NB4 (cell line): Measurements from ENCODE around the gene FOXS1.

Experiments
- DNase-seq: peaks from one replicate; pipeline ENCODE4 v3.0.0; 2010; ENCODE audit warnings: low read depth
- H3K4me3 ChIP-seq: one replicate; pipeline ENCODE4 v1.5.1; 2011; ENCODE audit warnings: mild to moderate bottlenecking, low read depth, low read length, moderate library complexity
- MYC ChIP-seq: IDR thresholded peaks from 2 replicates; pipeline ENCODE4 v1.6.1; 2011; ENCODE audit warnings: low read depth, low read length
- POLR2A ChIP-seq: IDR thresholded peaks from 2 replicates; pipeline ENCODE4 v1.6.1; 2011; ENCODE audit warnings: mild to moderate bottlenecking; ENCODE audit not compliant: insufficient read length; ENCODE audit errors: extremely low read depth
- TF ChIP-seq, protein P1 (sequence below): IDR thresholded peaks from one replicate; pipeline ENCODE4 v1.5.1; 2012; ENCODE audit warnings: low read depth, low read length
- TF ChIP-seq, protein P2 (sequence below): IDR thresholded peaks from 2 replicates; pipeline ENCODE4 v1.6.1; 2011; ENCODE audit warnings: low read depth, low read length

Gene FOXS1

DNA sequence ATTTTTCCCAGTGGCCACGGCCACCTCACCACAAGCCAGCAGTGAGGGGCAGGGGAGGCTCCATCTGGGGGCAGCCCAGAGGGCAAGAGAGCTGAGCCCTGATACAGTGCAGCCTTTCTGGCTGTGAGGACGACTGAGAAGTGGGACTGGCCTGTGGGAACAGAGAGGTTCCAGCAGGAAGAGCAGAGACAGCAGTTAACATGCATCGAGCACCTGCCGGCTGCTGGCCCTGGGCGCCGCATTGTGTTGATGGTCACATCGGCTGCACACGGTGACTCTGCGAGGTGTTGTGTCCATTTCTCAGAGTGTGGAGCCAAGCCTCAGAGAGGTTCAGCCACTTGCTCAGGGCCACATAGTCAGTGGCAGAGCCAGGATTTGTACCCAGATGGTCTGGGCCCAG is 9.8 kb downstream of the FOXS1 start:
- TF ChIP-seq, protein P1, sequence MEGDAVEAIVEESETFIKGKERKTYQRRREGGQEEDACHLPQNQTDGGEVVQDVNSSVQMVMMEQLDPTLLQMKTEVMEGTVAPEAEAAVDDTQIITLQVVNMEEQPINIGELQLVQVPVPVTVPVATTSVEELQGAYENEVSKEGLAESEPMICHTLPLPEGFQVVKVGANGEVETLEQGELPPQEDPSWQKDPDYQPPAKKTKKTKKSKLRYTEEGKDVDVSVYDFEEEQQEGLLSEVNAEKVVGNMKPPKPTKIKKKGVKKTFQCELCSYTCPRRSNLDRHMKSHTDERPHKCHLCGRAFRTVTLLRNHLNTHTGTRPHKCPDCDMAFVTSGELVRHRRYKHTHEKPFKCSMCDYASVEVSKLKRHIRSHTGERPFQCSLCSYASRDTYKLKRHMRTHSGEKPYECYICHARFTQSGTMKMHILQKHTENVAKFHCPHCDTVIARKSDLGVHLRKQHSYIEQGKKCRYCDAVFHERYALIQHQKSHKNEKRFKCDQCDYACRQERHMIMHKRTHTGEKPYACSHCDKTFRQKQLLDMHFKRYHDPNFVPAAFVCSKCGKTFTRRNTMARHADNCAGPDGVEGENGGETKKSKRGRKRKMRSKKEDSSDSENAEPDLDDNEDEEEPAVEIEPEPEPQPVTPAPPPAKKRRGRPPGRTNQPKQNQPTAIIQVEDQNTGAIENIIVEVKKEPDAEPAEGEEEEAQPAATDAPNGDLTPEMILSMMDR: no peak
- TF ChIP-seq MYC (no peak), POLR2A (no peak)
- TF ChIP-seq, protein P2, sequence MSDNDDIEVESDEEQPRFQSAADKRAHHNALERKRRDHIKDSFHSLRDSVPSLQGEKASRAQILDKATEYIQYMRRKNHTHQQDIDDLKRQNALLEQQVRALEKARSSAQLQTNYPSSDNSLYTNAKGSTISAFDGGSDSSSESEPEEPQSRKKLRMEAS: no peak
- DNase-seq: no peak
- H3K4me3 ChIP-seq: no peak overlapping the region

DNA sequence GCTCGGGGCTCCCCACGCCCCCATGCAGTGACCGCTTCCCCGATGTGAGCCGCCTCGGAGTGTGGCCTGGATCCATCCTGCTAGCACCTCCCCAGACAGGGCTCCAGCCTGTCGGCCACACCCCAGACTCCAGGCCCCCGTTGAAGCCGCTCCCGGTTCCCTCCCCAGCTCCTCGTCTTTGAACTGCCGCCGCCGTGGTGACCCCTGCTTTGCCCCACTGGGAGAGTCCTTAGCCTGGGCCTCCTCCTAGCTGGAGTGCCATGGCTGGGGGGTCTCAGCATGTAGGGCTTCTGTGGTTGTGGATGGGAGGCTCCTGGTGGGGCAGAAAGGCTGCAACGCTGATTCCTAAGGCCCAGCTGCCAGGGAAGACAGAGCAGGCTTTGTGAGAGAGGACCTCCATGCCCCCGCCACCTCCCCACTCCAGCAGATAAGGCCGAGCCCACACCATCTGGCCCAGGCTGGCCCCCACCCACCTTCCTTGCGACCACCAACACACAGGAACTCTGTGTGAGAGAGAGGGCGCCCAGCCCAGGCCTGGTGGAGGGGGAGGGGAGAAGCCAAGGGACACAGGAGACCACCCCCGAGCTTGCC is 11.4 kb downstream of the FOXS1 start:
- no peak overlapping the region for H3K4me3 ChIP-seq
- TF ChIP-seq, protein P1: no peak
- no peak for DNase-seq

DNA sequence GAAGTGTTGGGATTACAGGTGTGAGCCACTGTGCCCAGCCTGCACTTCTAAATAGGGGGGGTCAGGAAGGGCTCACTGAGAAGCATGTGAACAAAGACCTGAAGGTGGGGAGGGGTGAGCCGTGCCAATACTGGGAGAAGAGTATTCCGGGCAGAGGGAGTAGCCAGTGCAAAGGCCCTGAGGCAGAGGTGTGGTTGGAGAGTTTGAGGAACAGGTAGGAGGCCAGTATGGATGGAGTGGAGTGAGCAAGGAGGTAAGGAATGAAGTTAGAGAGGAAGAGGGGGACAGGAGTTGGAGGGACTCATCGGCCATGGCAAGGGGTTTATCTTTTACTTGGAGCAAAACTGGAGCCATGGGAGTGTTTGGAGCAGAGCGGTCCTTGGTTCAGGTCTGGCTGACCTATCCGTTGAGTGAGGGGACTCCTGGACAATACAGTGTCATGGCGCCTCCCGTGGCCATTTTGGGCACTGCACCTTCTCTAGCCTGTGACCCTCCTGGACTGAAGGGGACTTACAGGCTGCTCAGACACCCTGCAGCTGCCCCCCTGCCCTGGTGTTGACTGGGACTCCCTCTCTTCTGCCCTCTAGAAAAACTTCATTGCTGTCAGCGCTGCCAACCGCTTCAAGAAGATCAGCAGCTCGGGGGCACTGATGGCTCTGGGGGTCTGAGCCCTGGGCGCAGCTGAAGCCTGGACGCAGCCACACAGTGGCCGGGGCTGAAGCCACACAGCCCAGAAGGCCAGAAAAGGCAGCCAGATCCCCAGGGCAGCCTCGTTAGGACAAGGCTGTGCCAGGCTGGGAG is 12.1 kb downstream of the FOXS1 start:
- TF ChIP-seq, protein P2: peak; percentile 7; the same call in 1 of the 2 replicates
- no peak for TF ChIP-seq MYC
- TF ChIP-seq, protein P1: peak; percentile 89
- H3K4me3 ChIP-seq: no peak overlapping the region
- peak; percentile 72 for DNase-seq

DNA sequence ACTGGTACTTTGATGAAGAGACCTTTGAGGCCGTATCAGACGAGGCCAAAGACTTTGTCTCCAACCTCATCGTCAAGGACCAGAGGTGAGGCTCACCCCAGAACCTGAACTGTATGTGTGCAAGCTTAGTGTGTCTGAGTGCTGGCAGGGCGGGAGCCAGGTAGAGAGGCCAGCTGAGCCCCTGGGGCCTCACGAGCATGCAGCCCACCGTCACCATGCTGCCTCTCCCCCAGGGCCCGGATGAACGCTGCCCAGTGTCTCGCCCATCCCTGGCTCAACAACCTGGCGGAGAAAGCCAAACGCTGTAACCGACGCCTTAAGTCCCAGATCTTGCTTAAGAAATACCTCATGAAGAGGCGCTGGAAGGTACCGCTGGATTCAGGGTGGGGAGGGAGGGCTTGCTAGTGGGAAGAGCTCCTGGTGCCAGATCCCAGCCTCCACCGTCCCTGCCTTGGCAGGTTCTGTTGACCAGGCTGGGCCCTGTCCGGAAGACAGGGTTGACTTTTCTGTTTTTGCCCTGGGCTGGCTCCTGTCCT is 13.6 kb downstream of the FOXS1 start:
- no peak overlapping the region for H3K4me3 ChIP-seq
- no peak for DNase-seq
- TF ChIP-seq, protein P2: no peak

DNA sequence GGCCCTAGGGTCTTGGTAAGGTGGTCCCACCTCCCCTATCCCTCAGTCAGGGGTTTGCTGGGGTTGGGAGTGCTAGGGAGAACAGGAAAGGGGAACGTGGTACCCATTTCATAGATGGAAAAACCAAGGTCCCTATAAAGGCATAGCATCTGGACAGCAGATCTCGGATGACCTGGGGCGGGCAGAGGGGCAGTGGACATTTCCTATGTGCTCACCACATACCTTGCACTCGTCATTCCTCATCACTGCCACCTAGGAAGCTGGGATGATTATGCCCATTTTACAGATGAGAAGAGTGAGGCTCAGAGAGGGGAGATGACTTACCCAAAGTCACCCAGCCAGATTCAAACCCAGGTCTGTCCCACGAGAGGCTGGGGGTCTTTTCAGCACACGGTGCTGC is 14.2 kb downstream of the FOXS1 start:
- TF ChIP-seq, protein P2: no peak
- TF ChIP-seq MYC (no peak), POLR2A (no peak)
- TF ChIP-seq, protein P1: no peak
- H3K4me3 ChIP-seq: no peak overlapping the region
- no peak for DNase-seq

DNA sequence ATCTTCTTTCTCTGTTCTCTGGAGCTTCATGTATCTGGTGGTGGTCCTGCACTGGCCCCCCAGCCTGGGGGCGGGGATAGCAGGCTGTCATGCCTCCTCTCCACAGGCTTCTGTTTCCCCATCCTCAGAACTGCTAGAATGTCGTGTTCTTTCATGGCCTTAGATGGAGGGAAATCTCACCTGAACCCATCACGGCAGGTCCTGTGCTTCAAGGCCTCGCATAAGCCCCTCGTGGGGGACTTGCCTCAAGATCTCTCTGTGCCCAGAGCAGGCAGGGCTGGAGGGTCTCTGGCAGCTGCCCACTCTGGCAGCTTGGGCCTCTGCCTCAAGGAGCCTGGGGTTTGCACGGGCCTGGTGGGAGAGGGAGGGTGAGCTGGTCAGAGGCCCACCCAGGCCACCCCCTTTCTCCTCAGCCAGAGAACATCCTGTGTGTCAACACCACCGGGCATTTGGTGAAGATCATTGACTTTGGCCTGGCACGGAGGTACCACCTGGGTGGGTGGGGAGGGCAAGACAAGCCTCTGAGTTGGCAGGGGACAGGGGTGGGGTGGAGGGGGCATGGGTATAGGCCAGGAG is 14.9 kb downstream of the FOXS1 start:
- H3K4me3 ChIP-seq: no peak overlapping the region
- no peak for DNase-seq
- TF ChIP-seq, protein P2: no peak
- no peak for TF ChIP-seq MYC
- TF ChIP-seq POLR2A: no peak
- TF ChIP-seq, protein P1: no peak
